Midbrain (tissue), 1 donor: ENCODE results near the gene OR5K3.
A peak's percentile ranks its signal among the peaks of the same experiment; 100 is the strongest.
"Not testable (repeated sequence)": the region's sequence is repeated elsewhere in the genome, so short reads cannot be mapped to it uniquely, and the experiment has no call there.

Experiments
- DNase-seq: peaks from one replicate; lab custom pipeline; 2025; lab: John Stamatoyannopoulos, UW

OR5K3 gene, protein sequence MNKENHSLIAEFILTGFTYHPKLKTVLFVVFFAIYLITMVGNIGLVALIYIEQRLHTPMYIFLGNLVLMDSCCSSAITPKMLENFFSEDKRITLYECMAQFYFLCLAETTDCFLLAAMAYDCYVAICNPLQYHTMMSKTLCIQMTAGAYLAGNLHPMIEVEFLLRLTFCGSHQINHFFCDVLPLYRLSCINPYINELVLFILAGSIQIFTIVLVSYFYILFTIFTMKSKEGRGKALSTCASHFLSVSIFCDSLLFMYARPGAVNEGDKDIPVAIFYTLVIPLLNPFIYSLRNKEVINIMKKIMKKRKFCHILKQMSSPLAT

DNA sequence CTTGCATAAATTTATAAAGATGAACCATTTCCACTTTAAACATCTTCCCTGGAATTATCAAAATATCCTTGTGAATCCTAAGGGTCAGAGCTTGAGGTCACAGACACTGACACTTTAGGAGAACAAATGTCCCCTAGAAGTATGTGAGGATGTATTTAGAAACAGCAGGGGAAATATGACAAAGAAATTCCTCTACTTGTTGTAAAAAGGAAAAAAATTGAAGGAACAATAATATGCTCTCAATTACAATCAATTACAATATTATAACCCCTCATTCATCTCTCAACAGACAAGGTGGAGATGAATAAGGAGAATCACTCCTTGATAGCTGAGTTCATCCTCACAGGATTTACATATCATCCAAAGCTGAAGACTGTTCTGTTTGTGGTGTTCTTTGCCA is at the start of gene OR5K3:
TSS of gene OR5K3 (plus strand) at position 301 of the 400 bp plus-strand sequence. CDS start at position 301, 0 bp downstream.
- no peak for DNase-seq

DNA sequence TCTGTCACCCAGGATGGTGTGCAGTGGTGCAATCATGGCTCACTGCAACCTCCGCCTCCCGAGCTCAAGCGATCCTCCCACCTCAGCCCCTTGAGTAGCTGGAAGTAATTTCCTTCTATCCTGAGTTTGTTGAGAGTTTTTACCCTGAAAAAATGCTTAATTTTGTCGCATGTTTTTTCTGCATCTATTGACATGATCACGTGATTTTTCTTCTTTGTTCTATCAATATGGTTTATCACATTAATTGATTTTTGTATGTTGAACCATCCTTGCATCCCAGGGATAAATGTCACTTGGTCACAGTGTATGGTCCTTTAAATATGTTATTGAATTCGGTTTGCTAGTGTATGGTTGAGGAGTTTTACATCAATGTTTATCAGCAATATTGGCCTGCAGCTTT is 48.7 kb upstream of the OR5K3 start:
- no peak for DNase-seq

DNA sequence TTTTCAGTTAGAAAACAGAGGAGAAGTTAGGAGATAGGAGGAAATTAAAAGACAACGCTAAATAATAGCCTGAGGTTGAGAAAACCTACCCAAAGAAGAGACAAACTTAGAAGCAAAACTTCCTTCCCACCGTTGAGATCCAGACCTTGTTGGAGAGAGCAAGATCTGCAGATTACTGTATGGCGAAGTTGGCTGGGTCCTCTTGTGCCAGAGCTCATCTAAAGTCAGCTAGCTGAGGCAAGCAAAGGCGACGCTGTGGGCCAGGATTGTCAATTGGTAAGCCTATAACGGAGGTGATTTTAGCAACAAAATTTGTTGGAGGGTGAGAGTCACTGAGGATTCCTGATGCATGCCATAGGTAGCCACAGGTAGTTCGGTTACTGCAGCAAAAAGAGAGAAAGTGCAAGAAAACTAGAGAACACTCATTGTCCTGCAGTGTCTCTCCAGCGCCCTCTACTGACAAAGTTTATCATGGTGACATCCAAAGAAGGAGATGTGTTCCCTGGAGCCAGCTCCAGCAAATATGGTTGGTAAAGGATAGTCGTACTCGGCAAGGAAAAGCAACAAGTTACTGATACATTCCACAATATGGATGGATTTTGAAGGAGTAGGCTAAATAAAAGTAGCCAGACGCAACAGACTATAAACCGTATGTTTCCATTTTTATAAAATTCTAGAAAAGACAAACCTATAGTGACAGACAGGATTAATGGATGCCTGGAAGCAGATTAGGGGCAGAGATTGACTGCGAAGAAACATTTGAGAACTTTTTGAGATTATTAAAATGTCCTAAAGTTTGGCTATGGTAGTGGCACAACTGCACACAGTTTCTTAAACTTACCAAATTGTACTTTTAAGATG is 46.6 kb upstream of the OR5K3 start:
- peak; percentile 56 for DNase-seq

DNA sequence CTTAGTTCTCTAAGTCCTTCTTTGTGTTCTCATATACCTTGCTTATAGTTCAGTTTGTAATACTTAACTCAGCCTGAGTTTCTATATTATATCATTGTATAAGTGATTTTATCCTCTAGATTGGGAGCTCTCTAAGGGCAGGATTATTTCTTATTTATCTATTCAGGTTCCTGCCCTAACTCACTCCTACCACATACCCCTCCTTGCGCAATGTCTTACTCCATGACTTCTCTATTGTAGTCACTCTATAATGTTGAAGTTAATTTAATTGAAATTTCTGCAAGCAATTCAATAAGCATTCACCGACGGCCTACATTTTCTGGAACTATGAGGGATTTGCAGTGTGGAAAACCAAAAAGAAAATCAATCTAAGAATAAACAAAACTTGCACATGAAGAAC is 40.4 kb upstream of the OR5K3 start:
- no peak for DNase-seq

DNA sequence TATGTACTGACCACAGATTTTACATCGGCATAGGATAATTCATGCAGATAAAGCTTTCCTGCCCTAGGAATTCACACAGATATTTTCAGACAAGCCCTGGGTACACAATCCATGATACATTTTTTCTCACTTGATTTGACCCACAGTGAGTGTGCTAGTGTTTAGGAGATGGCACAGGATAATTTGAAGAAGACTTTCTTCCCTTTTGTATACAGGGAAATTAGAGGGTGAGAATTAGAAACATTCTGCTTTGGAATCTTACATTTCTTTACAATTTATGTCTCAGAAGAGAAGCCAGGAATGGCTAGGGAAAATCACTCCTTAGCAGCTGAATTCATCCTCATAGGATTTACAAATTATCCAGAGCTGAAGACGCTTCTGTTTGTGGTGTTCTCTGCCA is 36.9 kb upstream of the OR5K3 start, which contains the start of gene OR5K4:
TSS of gene OR5K4 (plus strand) at position 301 of the 400 bp plus-strand sequence. CDS start at position 301, 0 bp downstream.
- no peak for DNase-seq

DNA sequence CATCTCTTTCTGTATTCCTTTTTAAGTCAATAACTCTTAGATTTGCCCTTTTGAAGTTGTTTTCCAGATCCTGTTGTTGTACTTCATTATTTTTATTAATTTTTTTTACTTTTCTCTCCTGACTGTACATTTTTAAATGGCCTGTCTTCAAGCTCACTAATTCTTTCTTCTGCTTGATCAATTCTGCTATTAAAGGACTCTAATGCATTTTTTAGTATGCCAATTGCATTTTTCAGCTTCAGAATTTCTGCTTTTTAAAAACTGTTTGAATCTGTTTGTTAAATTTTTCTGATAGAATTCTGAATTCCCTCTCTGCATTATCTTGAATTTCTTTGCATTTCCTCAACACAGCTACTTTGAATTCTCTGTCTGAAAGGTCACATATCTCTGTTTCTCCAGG is 31.2 kb upstream of the OR5K3 start:
- DNase-seq, result no peak

DNA sequence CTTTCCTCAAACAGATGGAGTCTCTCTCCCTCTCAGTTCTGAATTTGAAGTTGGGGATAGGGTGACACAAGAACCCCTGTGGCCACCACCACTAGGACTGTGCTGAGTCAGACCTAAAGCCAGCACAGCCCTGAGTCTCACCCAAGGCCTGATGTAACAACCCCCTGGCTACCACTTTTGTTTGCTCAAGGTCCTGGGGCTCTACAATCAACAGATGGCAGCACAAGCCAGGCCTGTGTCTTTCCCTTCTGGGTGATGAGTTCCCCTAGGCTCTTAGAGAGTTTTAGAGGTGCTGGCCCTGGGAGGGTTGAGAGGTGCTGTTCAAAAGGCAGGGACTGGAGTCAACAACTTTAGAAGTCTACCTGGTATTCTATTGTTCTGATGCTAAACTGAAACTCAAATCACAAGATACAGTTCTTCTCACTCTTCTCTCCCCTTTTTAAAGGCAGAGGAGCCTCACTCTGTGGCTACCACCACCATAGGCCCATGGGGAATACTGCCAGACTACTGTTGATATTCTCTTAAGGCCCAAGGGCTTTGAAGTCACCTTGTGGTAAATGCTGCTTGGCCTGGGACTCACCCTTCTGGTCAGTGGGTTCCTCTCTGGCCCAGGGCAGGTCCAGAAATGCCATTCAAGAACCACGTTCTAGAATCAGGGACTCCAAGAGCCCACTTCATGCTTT is 30.3 kb upstream of the OR5K3 start:
- DNase-seq, result no peak

DNA sequence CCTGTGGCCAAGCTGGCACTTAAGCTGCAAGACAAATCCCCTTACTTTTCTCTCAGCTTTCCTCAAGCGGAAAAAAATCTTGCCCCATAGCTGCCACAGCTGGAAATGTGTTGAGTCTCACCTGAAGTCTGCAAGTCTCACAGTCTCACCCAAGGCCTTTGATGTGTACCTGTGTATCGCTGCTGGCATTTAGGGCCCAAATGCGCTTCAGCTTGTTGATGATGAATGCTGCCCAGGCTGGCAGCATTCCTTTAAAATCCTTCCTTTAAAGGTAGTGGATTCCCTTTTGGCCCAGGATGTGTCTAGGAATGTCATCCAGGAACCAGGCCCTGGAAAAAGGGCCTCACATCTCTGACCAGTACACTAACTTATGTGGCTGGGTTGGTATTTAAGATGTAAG is 29.8 kb upstream of the OR5K3 start:
- DNase-seq, result no peak

DNA sequence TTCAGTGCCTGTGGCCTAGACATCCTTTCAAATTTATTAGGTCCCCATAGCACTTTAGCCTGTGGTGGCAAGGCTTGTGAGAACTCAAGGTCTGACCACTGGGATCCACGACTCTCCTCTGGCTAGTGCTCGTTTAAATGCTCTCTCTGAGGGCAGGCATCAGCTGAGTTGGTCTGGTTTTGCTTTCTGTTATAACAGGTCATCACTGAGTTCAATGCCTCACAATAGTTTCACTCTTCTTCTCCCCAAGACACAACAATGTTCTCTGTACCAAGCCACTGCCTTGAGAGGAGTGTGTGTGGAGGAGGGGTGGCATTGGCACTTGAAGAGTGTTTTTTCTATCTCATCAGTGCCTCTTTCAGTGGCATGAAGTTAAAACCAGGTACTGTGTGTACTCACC is 29.2 kb upstream of the OR5K3 start:
- DNase-seq, result no peak

DNA sequence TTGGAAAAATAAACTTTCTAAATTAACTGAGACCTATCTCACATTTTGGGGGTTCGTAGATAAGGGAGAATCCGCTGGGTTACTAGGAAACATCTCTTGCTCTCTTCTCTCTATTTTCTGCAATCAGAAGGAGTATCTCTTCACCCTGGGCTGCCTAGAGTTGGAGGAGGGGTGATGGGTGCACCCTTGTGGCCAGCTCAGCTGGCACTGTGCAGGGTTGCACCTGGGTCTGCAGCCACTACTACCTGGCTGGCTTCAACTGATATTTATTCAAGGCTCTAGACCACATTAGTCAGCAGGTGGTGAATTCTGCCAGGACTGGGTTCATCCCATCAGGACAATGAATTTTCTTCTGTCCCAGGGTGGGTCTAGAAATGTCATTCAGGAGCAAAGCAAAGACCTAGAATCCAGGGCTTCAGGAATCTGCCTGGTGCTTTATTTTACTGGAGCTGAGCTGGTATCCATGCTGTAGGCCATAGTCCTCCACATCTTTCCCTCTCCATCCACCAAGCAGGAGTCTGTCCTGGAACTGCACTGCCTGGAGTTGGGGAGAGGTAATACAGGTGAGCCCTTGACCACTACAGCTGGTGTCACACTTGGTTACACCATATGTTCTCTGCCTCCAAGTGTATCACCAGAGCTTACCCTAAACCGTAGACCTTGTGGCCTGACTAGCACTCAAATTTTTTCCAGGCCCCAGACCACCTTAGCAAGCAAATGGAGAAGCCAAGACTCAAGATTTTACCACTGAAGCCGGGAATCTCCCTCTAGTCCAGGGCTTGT is 22.8 kb upstream of the OR5K3 start:
- DNase-seq, result no peak

DNA sequence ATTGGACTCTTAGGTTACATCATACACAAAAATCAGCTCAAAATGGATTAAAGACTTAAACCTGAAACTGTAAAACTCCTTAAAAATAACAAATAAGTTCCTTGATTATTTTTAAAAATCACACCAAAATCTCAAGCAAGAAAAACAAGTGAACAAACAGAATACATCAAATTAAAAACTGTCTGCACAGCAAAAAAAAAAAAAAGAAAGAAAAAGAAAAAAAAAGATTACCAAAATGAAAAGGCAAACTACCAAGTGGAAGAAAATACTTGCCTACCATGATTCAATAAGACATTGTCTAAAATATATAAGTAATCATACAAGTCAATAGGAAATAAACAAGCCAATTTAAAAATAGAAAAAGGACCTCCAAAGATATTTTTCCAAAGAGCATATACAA is 19.3 kb upstream of the OR5K3 start:
- no peak for DNase-seq

DNA sequence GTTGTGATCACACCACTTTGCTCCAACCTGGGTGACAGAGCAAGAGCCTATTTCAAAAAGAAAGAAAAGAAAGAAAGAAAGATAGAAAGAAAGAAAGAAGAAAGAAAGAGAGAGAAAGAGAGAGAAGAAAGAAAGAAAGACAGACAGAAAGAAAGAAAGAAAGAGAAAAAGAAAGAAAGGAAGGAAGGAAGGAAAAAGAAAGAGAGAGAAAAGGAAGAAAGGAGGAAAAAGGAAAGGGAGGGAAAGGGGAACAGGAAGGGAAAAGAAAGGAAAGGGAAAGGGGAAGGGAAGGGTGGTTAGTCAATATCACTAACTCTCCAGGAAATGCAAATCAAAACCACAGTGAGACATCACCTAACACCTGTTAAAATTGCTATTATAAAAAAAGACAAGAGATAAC is 18.6 kb upstream of the OR5K3 start:
- no peak for DNase-seq

DNA sequence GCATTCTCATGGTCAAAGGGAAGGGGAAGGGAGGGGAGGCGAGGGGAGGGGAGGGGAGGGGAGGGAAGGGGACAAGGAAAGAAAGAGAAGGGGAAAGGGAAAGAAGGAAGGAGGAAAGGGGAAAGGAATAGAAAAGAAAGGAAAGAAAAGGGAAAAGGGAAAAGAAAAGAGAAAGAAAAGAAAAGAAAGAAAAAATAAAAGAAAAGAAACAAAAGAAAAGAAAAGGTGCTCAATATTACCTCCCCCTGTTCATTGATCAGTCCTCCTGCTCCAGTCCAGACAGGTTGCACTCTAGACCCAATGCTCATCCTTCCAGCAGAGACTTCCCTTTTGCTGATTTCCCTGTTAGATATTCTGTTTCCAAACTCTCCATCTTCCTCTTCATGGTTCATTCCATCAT is 18.0 kb upstream of the OR5K3 start:
- no peak for DNase-seq

DNA sequence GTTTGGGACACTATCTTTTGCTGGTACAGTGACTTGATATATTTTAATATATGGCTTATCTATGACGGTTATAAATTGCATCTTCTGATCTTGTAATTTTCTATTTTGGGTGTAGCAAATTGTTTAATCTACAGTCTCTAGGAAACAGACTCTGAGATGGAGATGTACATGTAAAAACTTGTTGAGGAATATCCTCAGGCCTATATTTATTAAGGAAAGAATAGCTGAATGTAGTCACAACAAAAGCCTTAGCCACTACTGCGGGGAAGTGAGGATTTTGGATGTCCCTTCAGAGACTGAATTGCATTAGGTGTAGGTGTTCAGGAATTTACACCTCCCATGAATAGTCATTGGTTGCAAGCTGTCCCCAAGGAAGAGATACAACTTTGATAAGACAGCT is 13.8 kb upstream of the OR5K3 start:
- no peak for DNase-seq

DNA sequence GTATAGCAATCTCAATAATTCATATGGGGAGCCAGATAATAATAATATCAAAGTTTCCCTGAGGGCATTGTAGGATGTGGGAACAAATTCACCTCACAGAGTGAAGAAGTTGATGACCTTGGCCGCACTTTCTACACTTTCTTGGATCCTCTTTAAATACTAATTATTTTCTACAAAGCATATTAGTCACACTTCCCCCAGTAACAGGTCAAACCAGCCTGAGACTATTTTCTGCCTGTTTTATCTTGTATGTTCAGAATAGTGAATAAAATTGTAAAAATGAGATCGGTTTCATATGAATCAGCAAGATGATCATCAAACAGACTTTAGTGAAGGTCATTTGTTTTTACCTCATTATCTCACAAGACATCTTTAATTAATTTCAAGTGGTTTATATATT is 2.3 kb upstream of the OR5K3 start:
- DNase-seq, result no peak

DNA sequence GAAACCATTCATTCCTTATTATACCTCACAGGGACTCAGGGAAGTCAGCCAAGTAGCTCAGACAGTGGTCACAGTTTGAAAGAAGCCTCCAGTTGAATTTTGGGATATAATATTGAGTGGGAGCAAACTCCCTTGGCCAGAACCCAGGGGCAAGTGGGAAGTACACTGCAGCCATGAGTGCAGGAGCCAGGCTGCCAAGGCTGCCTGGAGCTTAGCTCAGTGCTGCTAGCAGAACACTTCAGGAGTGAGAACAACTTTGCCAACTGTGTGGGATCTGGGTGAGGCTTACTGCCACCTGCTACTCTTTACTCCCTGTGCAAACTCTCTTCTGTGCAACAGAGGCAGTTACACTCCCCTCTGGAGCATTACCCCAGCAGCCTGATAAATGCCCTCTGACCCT is 4.6 kb downstream of the OR5K3 start:
- no peak for DNase-seq

DNA sequence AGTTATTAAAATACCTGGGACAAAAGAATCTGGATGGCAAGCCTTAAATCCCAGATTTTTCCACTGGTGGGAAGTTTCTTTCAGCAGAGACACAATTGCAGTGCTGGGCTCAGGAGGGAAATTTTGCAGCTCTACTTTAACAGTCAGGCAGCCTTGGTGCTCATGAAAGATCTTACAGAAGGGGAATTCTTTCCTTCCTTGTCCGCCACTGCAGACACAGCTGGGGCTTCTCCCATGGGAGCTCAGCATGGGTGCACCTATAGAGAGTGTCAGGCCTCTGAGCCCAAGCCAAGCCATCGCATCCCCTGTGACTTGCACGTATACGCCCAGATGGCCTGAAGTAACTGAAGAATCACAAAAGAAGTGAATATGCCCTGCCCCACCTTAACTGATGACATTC is 6.0 kb downstream of the OR5K3 start:
- DNase-seq, result not testable (repeated sequence)

DNA sequence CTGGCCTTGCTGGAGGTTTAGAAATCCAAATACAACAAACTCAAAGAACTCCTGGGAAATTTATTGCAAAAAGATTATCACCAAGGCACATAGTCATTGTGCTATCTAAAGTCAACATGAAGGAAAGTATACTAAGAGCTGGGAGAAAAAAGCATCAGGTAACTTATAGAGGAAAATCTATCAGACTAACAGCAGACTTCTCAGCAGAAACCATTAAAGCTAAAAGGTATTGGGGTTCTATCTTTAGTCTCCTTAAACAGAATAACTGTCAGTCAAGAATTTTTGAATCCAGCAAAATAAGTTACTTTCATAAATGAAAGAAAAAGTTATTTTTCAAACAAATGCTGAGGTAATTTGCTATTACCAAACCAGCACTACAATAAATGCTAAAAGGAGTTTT is 8.0 kb downstream of the OR5K3 start:
- no peak for DNase-seq

DNA sequence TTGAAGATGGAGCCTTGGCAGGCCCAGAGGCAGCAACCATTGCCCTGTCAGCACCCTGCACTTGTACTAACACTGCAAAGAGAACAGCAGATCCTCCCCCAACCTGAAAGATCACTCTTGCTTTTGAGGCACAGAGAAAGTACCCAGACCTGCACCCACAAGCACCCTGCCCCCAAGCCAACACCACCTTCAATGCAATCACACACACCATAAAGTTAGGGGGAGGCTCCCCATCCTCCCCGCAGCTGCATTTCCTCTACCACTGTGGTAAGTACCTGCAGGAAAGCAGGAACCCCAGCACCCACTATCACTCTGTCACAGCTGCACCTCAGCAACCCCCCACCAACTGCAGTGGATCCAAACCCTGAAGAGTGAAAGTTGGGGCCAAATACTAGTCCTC is 12.0 kb downstream of the OR5K3 start:
- no peak for DNase-seq

DNA sequence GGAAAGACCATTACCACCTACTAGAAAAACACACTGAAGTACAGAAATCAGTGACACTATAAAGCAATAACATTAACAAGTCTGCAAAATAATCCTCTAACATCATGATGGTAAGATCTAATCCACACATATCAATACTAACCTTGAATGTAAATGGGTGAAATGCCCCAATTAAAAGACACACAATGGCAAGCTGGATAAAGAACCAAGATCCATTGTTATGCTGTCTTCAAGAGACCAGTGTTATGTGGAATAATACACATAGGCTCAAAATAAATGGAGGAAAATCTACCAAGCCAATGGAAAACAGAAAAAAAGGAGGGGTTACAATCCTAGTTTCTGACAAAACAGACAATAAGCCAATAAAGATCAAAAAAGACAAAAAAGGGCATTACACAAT is 13.5 kb downstream of the OR5K3 start:
- no peak for DNase-seq

DNA sequence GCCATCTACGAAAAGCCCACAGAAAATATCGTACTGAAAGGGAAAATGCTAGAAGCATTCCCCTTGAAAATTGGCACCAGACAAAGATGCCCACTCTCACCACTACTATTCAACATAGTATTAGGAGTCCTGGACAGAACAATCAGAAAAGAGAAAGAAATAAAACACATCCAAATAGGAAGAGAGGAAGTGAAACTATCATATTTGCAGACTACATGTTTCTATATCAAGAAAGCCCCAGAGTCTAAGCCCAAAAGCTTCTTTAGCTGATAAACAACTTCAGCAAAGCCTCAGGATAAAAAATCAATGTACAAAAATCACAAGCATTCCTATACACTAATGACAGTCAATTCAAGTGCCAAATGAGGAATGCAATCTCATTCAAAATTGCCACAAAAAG is 15.6 kb downstream of the OR5K3 start:
- DNase-seq, result no peak

DNA sequence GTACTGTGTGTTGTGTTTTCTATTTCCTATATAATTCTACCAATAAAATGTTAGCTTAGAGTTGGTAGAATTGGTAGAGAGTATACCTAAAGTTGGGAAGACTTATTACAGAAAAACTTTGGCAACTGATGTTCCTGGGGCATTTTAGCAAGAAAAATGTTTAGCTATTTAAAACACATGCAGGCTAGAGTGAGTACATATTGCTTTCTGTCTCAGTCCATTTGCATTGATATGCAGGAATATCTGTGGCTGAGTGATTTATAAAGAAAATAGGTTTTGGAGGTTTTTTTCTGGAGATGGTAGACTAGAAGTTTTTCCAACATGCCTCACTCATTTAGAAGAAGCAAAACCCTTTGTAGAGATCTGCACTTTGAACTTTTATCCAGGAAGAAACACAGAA is 42.1 kb downstream of the OR5K3 start:
- no peak for DNase-seq
